ENCODE measurements around the gene CTTNBP2. TPM values are rescaled to one million over a fixed set of nuclear protein-coding genes. Genes with fewer than 3 reads are reported as not detected.

The CTTNBP2 gene
- total and polyA plus RNA-seq, 10 donors = 0.68 to 15.1 (median 8.5) TPM

GRCh38 chr7:117875566-117875965 is 2.3 kb upstream of the CTTNBP2 start:
- intact Hi-C loops (cut with DNase I; ENCODE audit: low total_unique reads) = no loop called here
- DNase-seq = no peak

GRCh38 chr7:117874191-117874700 is 1.0 kb upstream of the CTTNBP2 start:
- no peak for DNase-seq
- H3K36me3 ChIP-seq = no peaks in the 10 kb centered on the region
- H3K27me3 ChIP-seq (replicated peaks in 1 of 7) = peaks cover 0 to 73% (median 18%) of the 10 kb centered on the region in 7 donors
- H3K4me1 ChIP-seq = peaks cover 0 to 28% (median 13%) of the 10 kb centered on the region in 6 donors
- H3K9me3 ChIP-seq = no peaks in the 10 kb centered on the region
- intact Hi-C loops (cut with DNase I; ENCODE audit: low total_unique reads) = no loop called here
- TF ChIP-seq POLR2A (IDR thresholded peaks at IDR 0.05) (no peak), POLR2AphosphoS5 (IDR thresholded peaks at IDR 0.05) (no peak), CTCF (IDR thresholded peaks at IDR 0.05 in 8 of 11, conservative IDR thresholded peaks at IDR 0.05 in 3 of 11) (no peak)
- 55 to 63% (median 59%) methylated on average over 7 of the region's 7 CpGs for WGBS, 5 donors
- H3K27ac ChIP-seq = no peak overlapping the region
- H3K4me3 ChIP-seq = peak overlapping the region in 2 of 8 donors; percentile 78 to 80

More at GRCh38 chr7:117875566-117875965, 2.3 kb upstream of the CTTNBP2 start:
- TF ChIP-seq POLR2A (IDR thresholded peaks at IDR 0.05) = no peak
- no peak for TF ChIP-seq POLR2AphosphoS5 (IDR thresholded peaks at IDR 0.05)
- TF ChIP-seq CTCF (IDR thresholded peaks at IDR 0.05 in 8 of 11, conservative IDR thresholded peaks at IDR 0.05 in 3 of 11) = peak in 2 of 11 experiments; percentile 24 to 26
- Histone ChIP-seq H3K9me3 (no peaks in the 10 kb centered on the region), H3K36me3 (no peaks in the 10 kb centered on the region), H3K4me1 (peaks cover 0 to 28% (median 13%) of the 10 kb centered on the region in 6 donors), H3K4me3 (no peak overlapping the region), H3K27me3 (replicated peaks in 1 of 7) (peaks cover 0 to 64% (median 18%) of the 10 kb centered on the region in 7 donors), H3K27ac (no peak overlapping the region)

GRCh38 chr7:117872561-117873309 is 506 bp downstream of the CTTNBP2 start:
- no peak for DNase-seq
- 2 to 11% (median 4%) methylated on average over 24 to 57 of the region's 57 CpGs for WGBS, 5 donors
- H3K4me1 ChIP-seq = peaks cover 0 to 29% (median 13%) of the 10 kb centered on the region in 6 donors
- H3K27me3 ChIP-seq (replicated peaks in 1 of 7) = peaks cover 0 to 73% (median 18%) of the 10 kb centered on the region in 7 donors
- no peaks in the 10 kb centered on the region for H3K36me3 ChIP-seq
- intact Hi-C loops (cut with DNase I; ENCODE audit: low total_unique reads) = loop anchor here (2.0 kb wide), 1 partner anchor 122 kb away; no protein-coding TSS in a partner anchor
- TF ChIP-seq POLR2AphosphoS5 (IDR thresholded peaks at IDR 0.05) = peak in 1 of 3 donors; percentile 6
- TF ChIP-seq CTCF (IDR thresholded peaks at IDR 0.05 in 8 of 11, conservative IDR thresholded peaks at IDR 0.05 in 3 of 11) = no peak
- H3K9me3 ChIP-seq = no peaks in the 10 kb centered on the region
- H3K4me3 ChIP-seq = peak overlapping the region; percentile 44 to 80 (median 64)
- peak overlapping the region; percentile 27 to 83 (median 72) for H3K27ac ChIP-seq

Measured in spleen (tissue), 11 donors.